Naive thymus-derived CD4-positive, alpha-beta T cell (primary cell): ENCODE measurements around the gene SLC38A2. TPM values are rescaled to one million over a fixed set of nuclear protein-coding genes. Genes with fewer than 3 reads are reported as not detected.
A peak's percentile ranks its signal among the peaks of the same experiment; 100 is the strongest.

Source experiments
- ATAC-seq: fragments of 150-1000 bp; cut with Tn5 transposase; 2 replicates; pipeline ENCODE4 v1.10.0; 2021; ENCODE audit warnings: mild to moderate bottlenecking, moderate library complexity
- CTCF ChIA-PET: fragments of 350-600 bp; sonication (Branson Sonifier 250); formaldehyde crosslinking; loops from one replicate; lab custom pipeline; 2021; ENCODE audit warnings: antibody characterized with exemption; lab: Charles Lee
- POLR2A ChIA-PET: fragments of 350-600 bp; sonication (Branson Sonifier 250); formaldehyde crosslinking; loops from one replicate; lab custom pipeline; 2021; ENCODE audit warnings: antibody characterized with exemption, inconsistent platforms; lab: Charles Lee
- DNase-seq, 9 donors: peaks; one replicate each; pipeline versions ENCODE4 v3.0.0 to v3.0.0-alpha.2; 2020 to 2022; ENCODE audit warnings: mixed read lengths in 1 of 9
- H3K27ac ChIP-seq: one replicate; pipeline ENCODE4 v1.7.0; 2013; ENCODE audit warnings: mild to moderate bottlenecking, low read depth, low read length, moderate library complexity
- H3K27me3 ChIP-seq, 2 donors: one replicate each; pipeline ENCODE4 v1.7.0; 2013; ENCODE audit warnings: low read length in 2 of 2, mild to moderate bottlenecking in 2 of 2, moderate library complexity in 2 of 2; ENCODE audit not compliant: control insufficient read depth in 2 of 2, insufficient read depth in 2 of 2
- H3K36me3 ChIP-seq, 3 experiments: 1 replicate in 2 of 3; 2 replicates in 1 of 3; pipeline ENCODE4 v1.7.0; 2013; ENCODE audit warnings: low read length in 3 of 3, mild to moderate bottlenecking in 3 of 3, moderate library complexity in 1 of 3; ENCODE audit not compliant: insufficient read depth in 3 of 3, control insufficient read depth in 2 of 3
- H3K4me1 ChIP-seq, 2 donors: one replicate each; pipeline ENCODE4 v1.7.0; 2013; ENCODE audit warnings: low read length in 2 of 2, mild to moderate bottlenecking in 2 of 2, moderate library complexity in 1 of 2; ENCODE audit not compliant: control insufficient read depth in 2 of 2, insufficient read depth in 2 of 2
- H3K4me3 ChIP-seq: 2 replicates; pipeline ENCODE4 v1.7.0; 2013; ENCODE audit warnings: mild to moderate bottlenecking, low read length
- H3K9me3 ChIP-seq, 3 experiments: 1 replicate in 2 of 3; 2 replicates in 1 of 3; pipeline ENCODE4 v1.7.0; 2013; ENCODE audit warnings: low read length in 3 of 3; ENCODE audit not compliant: control insufficient read depth in 2 of 3
- H3K27ac Mint-ChIP-seq, 9 donors: one replicate each; pipeline ENCODE4 v1.8.0; 2020 to 2022; ENCODE audit warnings: mixed read lengths in 9 of 9, mild to moderate bottlenecking in 8 of 9, moderate library complexity in 5 of 9, inconsistent platforms in 2 of 9
- H3K27me3 Mint-ChIP-seq, 5 donors: one replicate each; pipeline ENCODE4 v1.8.0; 2021 to 2022; ENCODE audit warnings: mixed read lengths in 5 of 5, mild to moderate bottlenecking in 1 of 5
- H3K36me3 Mint-ChIP-seq, 5 donors: one replicate each; pipeline ENCODE4 v1.8.0; 2020 to 2022; ENCODE audit warnings: mixed read lengths in 5 of 5, mild to moderate bottlenecking in 3 of 5, inconsistent platforms in 1 of 5
- H3K4me1 Mint-ChIP-seq, 7 donors: one replicate each; pipeline ENCODE4 v1.8.0; 2020 to 2022; ENCODE audit warnings: mixed read lengths in 7 of 7, mild to moderate bottlenecking in 3 of 7, inconsistent platforms in 1 of 7
- H3K4me3 Mint-ChIP-seq, 10 donors: one replicate each; pipeline ENCODE4 v1.8.0; 2020 to 2022; ENCODE audit warnings: mild to moderate bottlenecking in 10 of 10, mixed read lengths in 10 of 10, moderate library complexity in 6 of 10, inconsistent platforms in 2 of 10
- H3K9me3 Mint-ChIP-seq, 11 donors: one replicate each; pipeline ENCODE4 v1.8.0; 2020 to 2022; ENCODE audit warnings: mixed read lengths in 11 of 11, mild to moderate bottlenecking in 4 of 11, inconsistent platforms in 1 of 11, moderate library complexity in 1 of 11
- intact Hi-C, 2 donors: fragments of 100-400 bp; cut with micrococcal nuclease; formaldehyde crosslinking; loops; one replicate each; pipeline ENCODE4 v1.15.1; 2023
- polyA plus RNA-seq, 2 donors: library from polyadenylated mRNA; unstranded; fragments of 300-500 nt; fragmentation: Illumina TruSeq; gene quantifications; one replicate each; pipeline ENCODE4 v1.2.3, GENCODE V29; 2021
- total RNA-seq, 6 experiments: library from RNA in 5 of 6; stranded (reverse) in 5 of 6; gene quantifications; 1 replicate in 5 of 6; 2 replicates in 1 of 6; pipeline ENCODE4 v1.2.3 and lab custom pipeline; 2021 to 2026

SLC38A2 gene
- total and polyA plus RNA-seq, 7 experiments from 2014 or later = 61.5 to 269 (median 172) TPM

DNA sequence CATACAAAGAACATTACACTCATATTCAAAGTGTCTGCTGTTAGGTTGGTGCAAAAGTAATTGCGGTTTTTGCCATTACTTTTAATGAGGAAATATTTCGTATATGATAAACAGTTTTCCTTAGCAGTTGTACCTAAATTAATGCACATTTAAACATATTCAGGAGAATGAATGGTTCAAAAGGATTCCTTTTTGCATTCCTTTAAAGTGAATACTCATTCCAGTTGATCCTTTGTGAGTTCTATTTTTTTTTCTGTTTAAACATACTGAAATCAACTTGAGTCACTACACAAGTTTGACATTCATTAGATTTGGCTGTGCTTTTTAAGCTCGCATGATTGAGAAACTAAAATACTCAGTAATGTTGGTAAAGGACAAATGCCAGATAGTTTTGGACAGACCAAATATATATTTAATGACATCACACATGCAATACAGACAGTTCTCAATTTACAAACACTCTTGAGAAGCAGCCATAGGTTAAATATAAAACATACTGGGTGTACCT, 13.8 kb upstream of the SLC38A2 start:
- no peak overlapping the region for H3K4me3 ChIP-seq
- H3K27ac ChIP-seq = no peak overlapping the region
- H3K9me3 Mint-ChIP-seq = peaks cover 0 to 5% (median 0%) of the 10 kb centered on the region in 11 donors

DNA sequence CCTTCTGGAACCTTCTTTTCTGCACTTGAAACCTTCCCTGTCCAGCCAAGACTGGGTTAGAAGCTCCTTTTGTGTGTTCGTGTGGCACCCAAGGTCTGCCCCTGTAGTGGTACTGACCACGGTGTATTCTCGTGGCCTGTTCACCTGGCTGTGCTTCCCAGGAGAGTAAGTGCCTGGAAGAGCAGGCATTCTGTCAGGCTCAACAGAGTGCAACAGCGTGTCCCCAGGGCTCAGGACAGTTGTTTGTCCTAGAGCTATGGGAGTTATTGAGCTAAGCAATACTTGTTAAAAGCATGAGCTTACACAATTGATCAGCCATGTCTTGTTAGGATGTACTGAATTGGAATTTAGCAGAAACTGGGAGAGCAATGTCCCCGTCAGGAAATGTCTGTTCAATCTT, 12.9 kb upstream of the SLC38A2 start:
- Mint-ChIP-seq H3K9me3 (peaks cover 0 to 2% (median 0%) of the 10 kb centered on the region in 11 donors), H3K27me3 (no peaks in the 10 kb centered on the region), H3K4me3 (peak overlapping the region in 4 of 10 donors; percentile 29 to 54 (median 36)), H3K4me1 (peaks cover 23 to 74% (median 55%) of the 10 kb centered on the region in 7 donors), H3K27ac (peak overlapping the region in 6 of 9 donors; percentile 30 to 97 (median 48)), H3K36me3 (peaks cover 0 to 22% (median 15%) of the 10 kb centered on the region in 5 donors)
- intact Hi-C loops = loop anchor here in 1 of 2 donors (10.0 kb wide), 1 partner anchor 1171 kb away; the partner anchor contains the start of gene ANO6
- ChIA-PET CTCF (interaction anchor here (0.6 kb wide), 1 partner anchor 625 kb away, joined by 3 read pairs; no protein-coding TSS in a partner anchor), POLR2A (interaction anchor here (0.6 to 2.7 kb wide), 4 partner anchors 13 to 31 kb away, joined by 3 to 10 read pairs (median 6); partner anchors contain the start of gene SLC38A2)
- Histone ChIP-seq H3K36me3 (peaks cover 0 to 6% (median 0%) of the 10 kb centered on the region in 3 experiments), H3K4me1 (peaks cover 5 to 25% of the 10 kb centered on the region in 2 donors), H3K4me3 (no peak overlapping the region), H3K9me3 (no peaks in the 10 kb centered on the region), H3K27me3 (no peaks in the 10 kb centered on the region), H3K27ac (no peak overlapping the region)
- ATAC-seq = no peak
- no peak for DNase-seq

More for the DNA sequence above, 13.8 kb upstream of the SLC38A2 start:
- Histone ChIP-seq H3K36me3 (peaks cover 0 to 6% (median 0%) of the 10 kb centered on the region in 3 experiments), H3K27me3 (no peaks in the 10 kb centered on the region), H3K4me1 (peaks cover 5 to 25% of the 10 kb centered on the region in 2 donors), H3K9me3 (no peaks in the 10 kb centered on the region)
- H3K4me1 Mint-ChIP-seq = peaks cover 24 to 80% (median 59%) of the 10 kb centered on the region in 7 donors
- CTCF ChIA-PET = no interaction called here
- intact Hi-C loops = loop anchor here in 1 of 2 donors (10.0 kb wide), 1 partner anchor 1172 kb away; the partner anchor contains the start of gene ANO6
- POLR2A ChIA-PET = interaction anchor here (1.0 to 2.7 kb wide), 7 partner anchors 8 to 166 kb away, joined by 3 to 10 read pairs (median 5); partner anchors contain the start of gene SLC38A2
- no peak for DNase-seq
- peak overlapping the region in 1 of 9 donors; percentile 25 for H3K27ac Mint-ChIP-seq
- no peaks in the 10 kb centered on the region for H3K27me3 Mint-ChIP-seq
- ATAC-seq = no peak
- H3K36me3 Mint-ChIP-seq = peaks cover 0 to 31% (median 24%) of the 10 kb centered on the region in 5 donors
- peak overlapping the region in 1 of 10 donors; percentile 69 for H3K4me3 Mint-ChIP-seq

DNA sequence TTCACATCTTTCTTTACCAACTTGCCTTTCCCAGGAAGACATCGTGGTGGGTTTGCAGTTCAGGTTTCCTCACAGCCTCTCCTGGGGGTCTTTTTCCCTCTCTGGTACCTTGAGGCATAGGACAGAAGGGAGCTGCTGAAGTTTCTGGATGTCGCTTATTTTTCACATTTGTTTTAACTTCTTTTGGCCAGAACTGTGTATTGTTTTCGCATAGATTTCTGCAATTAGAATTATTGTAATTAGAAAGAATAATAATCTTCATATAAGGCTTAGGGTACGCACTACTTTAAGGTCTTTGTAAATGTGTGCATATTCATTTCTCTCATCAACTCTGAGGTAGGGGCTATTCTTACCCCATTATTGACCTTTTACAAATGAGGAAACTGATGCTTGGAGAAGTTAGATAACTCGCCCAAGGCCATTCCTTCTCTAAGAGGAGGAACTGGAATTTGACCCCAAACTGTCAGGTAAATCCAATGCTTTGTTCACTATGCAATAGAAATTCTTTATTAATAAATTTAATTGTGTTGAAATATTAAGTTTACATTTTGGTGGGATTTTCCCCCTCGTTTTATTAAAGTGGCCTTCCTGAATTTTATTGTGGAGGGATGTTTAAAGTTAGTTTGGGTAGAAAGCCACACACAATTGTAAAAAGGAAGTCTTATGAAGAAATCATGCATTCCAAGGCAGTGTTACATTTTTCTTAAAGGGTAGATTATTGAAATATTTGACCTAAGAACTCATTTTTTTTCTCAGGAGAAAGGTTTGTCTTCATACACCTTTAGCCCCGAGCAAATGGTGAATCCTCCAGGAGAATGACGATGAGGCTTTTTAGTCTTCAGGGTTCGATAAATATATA, 12.1 kb upstream of the SLC38A2 start:
- intact Hi-C loops = loop anchor here in 1 of 2 donors (5.0 to 10.0 kb wide), 2 partner anchors 1170 to 1428 kb away; partner anchors contain the start of gene ANO6
- Mint-ChIP-seq H3K4me3 (peak overlapping the region; percentile 82 to 95 (median 91)), H3K4me1 (peaks cover 23 to 67% (median 55%) of the 10 kb centered on the region in 7 donors), H3K9me3 (peaks cover 0 to 2% (median 0%) of the 10 kb centered on the region in 11 donors), H3K27me3 (no peaks in the 10 kb centered on the region), H3K27ac (peak overlapping the region; percentile 90 to 98 (median 97)), H3K36me3 (peaks cover 0 to 22% (median 10%) of the 10 kb centered on the region in 5 donors)
- H3K4me1 ChIP-seq = peaks cover 5 to 25% of the 10 kb centered on the region in 2 donors
- DNase-seq (no peak), ATAC-seq (no peak)
- POLR2A ChIA-PET = interaction anchor here (0.6 to 2.7 kb wide), 16 partner anchors 8 to 294 kb away, joined by 3 to 37 read pairs (median 4); partner anchors contain the start of gene SLC38A1
- H3K27me3 ChIP-seq = no peaks in the 10 kb centered on the region
- CTCF ChIA-PET = no interaction called here
- H3K36me3 ChIP-seq = peaks cover 0 to 6% (median 0%) of the 10 kb centered on the region in 3 experiments
- H3K27ac ChIP-seq = peak overlapping the region; percentile 94
- peak overlapping the region; percentile 61 for H3K4me3 ChIP-seq
- no peaks in the 10 kb centered on the region for H3K9me3 ChIP-seq

DNA sequence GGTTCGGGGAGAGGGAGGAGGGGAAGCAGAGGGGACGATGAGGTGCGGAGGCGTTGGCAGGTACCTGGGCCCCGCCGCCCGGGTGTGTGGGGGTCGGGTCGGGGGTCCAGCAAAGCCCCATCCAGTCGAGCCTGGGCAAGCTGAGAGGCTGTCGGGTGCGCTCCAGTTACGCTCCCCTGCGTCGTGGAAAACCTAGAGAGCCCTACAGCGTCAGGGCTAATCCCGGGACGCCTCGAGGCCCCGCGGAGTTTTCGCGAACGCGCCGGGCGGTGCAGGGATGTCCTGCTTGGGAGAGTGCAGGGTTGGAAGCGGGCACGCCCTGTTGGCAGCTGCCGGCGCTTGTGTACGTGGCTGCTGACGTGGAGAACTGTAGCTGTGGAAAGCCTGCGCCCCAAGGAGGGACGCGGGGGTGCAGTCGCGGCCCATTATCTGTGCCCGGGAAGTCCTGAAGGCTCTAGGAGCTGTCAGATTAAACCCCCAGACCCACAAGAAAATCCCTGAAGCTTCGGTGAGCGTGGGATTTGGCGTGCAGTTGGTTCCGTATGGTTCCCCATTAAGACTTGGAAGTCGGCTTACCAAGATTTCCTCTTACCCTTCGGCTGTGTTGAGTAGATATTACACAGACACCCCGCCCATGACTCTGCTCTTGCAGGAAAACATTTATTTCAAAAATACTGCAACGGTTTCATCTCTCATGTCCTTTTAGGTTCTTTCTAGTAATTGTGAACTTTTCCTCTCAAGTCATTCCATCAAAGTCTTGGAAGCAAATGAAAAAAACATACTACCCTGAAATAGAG, 11.3 kb upstream of the SLC38A2 start:
- Histone ChIP-seq H3K36me3 (peaks cover 0 to 6% (median 0%) of the 10 kb centered on the region in 3 experiments), H3K4me1 (peaks cover 5 to 25% of the 10 kb centered on the region in 2 donors), H3K27ac (peak overlapping the region; percentile 94), H3K27me3 (no peaks in the 10 kb centered on the region), H3K4me3 (peak overlapping the region; percentile 61), H3K9me3 (no peaks in the 10 kb centered on the region)
- no peaks in the 10 kb centered on the region for H3K9me3 Mint-ChIP-seq
- H3K4me3 Mint-ChIP-seq = peak overlapping the region; percentile 82 to 95 (median 91)
- H3K27me3 Mint-ChIP-seq = no peaks in the 10 kb centered on the region
- peaks cover 24 to 59% (median 52%) of the 10 kb centered on the region in 7 donors for H3K4me1 Mint-ChIP-seq
- H3K36me3 Mint-ChIP-seq = peaks cover 0 to 17% (median 5%) of the 10 kb centered on the region in 5 donors
- CTCF ChIA-PET = no interaction called here
- peak overlapping the region; percentile 90 to 98 (median 97) for H3K27ac Mint-ChIP-seq
- intact Hi-C loops = loop anchor here (1.0 to 10.0 kb wide), 13 partner anchors 12 to 1428 kb away; partner anchors contain the start of genes SCAF11 (in 2 of the 2), SLC38A2 (in 2 of the 2), ANO6 (in 1 of the 2) and RPAP3 (in 1 of the 2)
- DNase-seq (peak; percentile 54 to 88 (median 81)), ATAC-seq (peak; percentile 80)
- POLR2A ChIA-PET = interaction anchor here (0.7 to 2.7 kb wide), 15 partner anchors 9 to 295 kb away, joined by 3 to 37 read pairs (median 5); partner anchors contain the start of gene SLC38A1

DNA sequence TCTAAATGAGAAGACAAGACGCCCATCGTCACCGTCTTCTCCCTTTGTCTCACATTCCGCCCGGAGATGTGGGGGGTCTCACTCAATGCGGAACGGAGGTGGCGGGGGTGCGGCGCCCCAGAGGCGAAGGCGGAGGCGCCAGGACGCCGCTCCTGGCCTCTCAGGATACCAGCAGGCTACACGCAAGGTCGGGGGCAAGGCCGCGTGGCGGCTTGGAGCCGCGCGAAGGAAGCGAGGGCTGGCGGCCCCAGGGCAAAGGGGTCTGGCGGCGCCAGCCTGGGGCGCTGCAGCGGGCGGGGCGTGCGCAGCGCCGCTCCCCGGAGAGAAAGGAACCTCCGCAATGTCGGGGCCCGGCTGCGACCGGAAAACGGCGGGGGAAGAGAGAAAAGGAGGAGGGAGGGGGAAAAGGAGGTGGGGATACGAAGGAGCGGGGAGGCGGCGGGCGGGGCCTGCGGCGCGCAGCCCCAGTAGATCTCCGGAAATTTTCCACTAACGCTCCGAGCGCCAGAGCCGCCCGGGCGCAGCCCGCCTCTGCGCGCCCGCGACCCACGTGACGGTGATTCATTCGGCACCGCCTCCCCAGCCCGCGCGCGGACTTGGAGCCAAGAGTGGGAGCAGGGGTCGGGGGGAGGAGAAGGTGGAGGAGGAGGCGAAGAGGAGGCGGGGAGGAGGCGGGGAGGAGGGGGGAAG, 10.5 kb upstream of the SLC38A2 start:
- H3K27me3 Mint-ChIP-seq = no peaks in the 10 kb centered on the region
- intact Hi-C loops = loop anchor here (1.0 to 10.0 kb wide), 13 partner anchors 11 to 1429 kb away; partner anchors contain the start of genes SCAF11 (in 2 of the 2), SLC38A2 (in 2 of the 2), ANO6 (in 1 of the 2) and RPAP3 (in 1 of the 2)
- Histone ChIP-seq H3K27me3 (no peaks in the 10 kb centered on the region), H3K36me3 (peaks cover 0 to 6% (median 0%) of the 10 kb centered on the region in 3 experiments), H3K27ac (peak overlapping the region; percentile 94), H3K4me3 (peak overlapping the region; percentile 61), H3K9me3 (no peaks in the 10 kb centered on the region), H3K4me1 (peaks cover 5 to 25% of the 10 kb centered on the region in 2 donors)
- peak; percentile 76 to 96 (median 90) for DNase-seq
- peaks cover 0 to 12% (median 0%) of the 10 kb centered on the region in 5 donors for H3K36me3 Mint-ChIP-seq
- POLR2A ChIA-PET = interaction anchor here (1.0 to 2.7 kb wide), 11 partner anchors 8 to 278 kb away, joined by 3 to 37 read pairs (median 8); partner anchors contain the start of gene SLC38A1
- ATAC-seq = peak; percentile 89
- CTCF ChIA-PET = no interaction called here
- H3K4me3 Mint-ChIP-seq = peak overlapping the region; percentile 82 to 95 (median 91)
- peaks cover 24 to 53% (median 47%) of the 10 kb centered on the region in 7 donors for H3K4me1 Mint-ChIP-seq
- H3K9me3 Mint-ChIP-seq = peaks cover 0 to 2% (median 0%) of the 10 kb centered on the region in 11 donors
- H3K27ac Mint-ChIP-seq = peak overlapping the region; percentile 90 to 98 (median 97)
